GM21526 (cell line): ENCODE measurements around the gene POMT2.

Experiments
- ATAC-seq: cut with Tn5 transposase; IDR thresholded peaks from one replicate; pipeline ENCODE4 v1.9.1; 2021; ENCODE audit warnings: moderate library complexity; ENCODE audit not compliant: unreplicated experiment, low FRiP score

POMT2 gene

GRCh38 chr14:77248666-77249065 lies 72.0 kb downstream of the POMT2 start:
- ATAC-seq = no peak

- no peak for ATAC-seq
These were observed 73.9 kb downstream of the POMT2 start for GRCh38 chr14:77246784-77247183.

- no peak for ATAC-seq
These were observed 74.9 kb downstream of the POMT2 start for GRCh38 chr14:77245820-77246219.

GRCh38 chr14:77243853-77244252 lies 76.8 kb downstream of the POMT2 start:
- ATAC-seq = no peak

GRCh38 chr14:77242752-77243151 lies 77.9 kb downstream of the POMT2 start:
- no peak for ATAC-seq

- no peak for ATAC-seq
These were observed 78.7 kb downstream of the POMT2 start for GRCh38 chr14:77241955-77242354.

- ATAC-seq = no peak
These were observed 80.3 kb downstream of the POMT2 start for GRCh38 chr14:77240336-77240915.

GRCh38 chr14:77239412-77239811 lies 81.3 kb downstream of the POMT2 start:
- ATAC-seq = no peak

- no peak for ATAC-seq
These were observed 81.7 kb downstream of the POMT2 start for GRCh38 chr14:77238996-77239395.

GRCh38 chr14:77238356-77238755 lies 82.3 kb downstream of the POMT2 start:
- ATAC-seq = no peak

GRCh38 chr14:77236814-77237213 lies 83.9 kb downstream of the POMT2 start:
- no peak for ATAC-seq

GRCh38 chr14:77231721-77232120 lies 89.0 kb downstream of the POMT2 start:
- ATAC-seq = no peak

GRCh38 chr14:77230914-77231313 lies 89.8 kb downstream of the POMT2 start:
- ATAC-seq = no peak

GRCh38 chr14:77228056-77228455 lies 92.6 kb downstream of the POMT2 start:
- no peak for ATAC-seq

GRCh38 chr14:77225892-77226557 lies 94.7 kb downstream of the POMT2 start:
- ATAC-seq = no peak

GRCh38 chr14:77225254-77225653 lies 95.4 kb downstream of the POMT2 start:
- ATAC-seq = no peak
